HG03066 (cell line): ENCODE results near the gene KMT2B.

Experiments used
- ATAC-seq: cut with Tn5 transposase; IDR thresholded peaks from one replicate; pipeline ENCODE4 v1.9.1; 2021; ENCODE audit warnings: low read depth; ENCODE audit not compliant: unreplicated experiment

The KMT2B gene

GRCh38 chr19:35775298-35776101 is 57.7 kb downstream of the KMT2B start, which contains the start of gene ARHGAP33:
Gene ARHGAP33 (plus strand): TSS chr19:35775564. CDS start chr19:35775659, 95 bp downstream.
- peak; percentile 95 for ATAC-seq

DNA sequence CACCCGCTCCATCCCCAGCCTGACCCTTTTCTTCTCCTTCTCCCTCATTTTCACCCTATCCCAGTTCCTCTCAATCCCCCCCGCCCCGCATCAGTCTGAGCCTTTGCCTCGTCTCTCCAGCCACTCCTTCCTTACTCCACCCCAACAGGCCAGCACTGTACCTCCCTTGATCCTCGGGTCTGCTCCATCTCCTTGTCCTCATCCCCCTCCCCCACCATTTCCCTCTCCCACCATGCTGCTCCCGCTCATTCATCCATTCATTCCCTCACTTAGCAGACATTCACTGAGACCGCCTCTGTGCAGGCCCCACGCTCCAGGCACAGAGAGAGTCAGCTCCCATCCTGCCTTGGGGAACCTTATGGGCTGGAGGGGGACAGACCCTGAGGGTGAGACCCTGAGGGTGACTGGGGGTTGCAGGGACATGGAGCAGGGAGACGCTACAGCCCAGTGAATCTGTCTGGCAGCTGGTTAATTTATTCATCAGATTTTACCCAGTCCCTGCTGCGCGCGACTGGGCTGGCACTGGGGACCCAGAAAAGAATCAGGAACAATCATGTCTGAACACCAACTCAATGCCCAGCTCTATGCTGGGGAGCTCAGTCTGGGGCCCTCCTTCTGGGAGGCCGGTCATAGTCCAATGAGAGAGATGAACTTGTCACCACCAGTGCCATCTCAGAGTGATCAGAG is 58.4 kb downstream of the KMT2B start:
- ATAC-seq = no peak

DNA sequence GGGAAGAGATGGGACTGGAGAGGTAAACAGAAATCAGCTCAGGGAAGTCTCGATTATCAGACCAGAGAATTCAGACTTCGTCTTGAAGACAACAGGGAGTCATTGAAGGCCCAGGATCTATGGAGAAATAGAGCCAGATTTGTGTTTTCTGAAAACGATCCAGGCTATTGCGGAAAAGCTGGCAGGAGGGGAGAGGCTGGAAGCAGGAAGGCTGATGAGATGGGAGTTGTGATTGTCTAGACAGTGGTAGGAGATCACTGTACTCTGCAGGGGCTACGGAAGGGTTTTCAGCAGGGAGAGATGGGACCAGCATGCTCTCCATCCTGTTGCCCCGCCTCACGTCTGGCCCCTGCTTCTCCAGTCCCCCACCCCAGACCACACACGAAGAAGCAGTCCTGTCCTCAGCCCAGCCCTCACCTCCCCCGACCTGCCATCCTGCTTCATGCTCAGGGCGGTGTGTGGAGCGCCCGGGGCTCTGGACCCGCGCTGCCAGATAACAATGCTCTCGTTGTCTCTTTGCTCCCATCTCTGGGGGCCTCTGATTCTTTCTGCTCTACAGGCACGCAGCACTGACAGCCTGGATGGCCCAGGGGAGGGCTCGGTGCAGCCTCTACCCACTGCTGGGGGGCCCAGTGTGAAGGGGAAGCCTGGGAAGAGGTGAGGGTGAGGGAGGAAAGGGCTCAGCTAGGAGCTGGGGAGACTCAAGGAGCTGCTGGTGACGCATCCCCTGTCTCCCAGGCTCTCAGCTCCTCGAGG is 59.5 kb downstream of the KMT2B start:
- no peak for ATAC-seq

GRCh38 chr19:35777961-35778360 is 60.2 kb downstream of the KMT2B start:
- no peak for ATAC-seq

GRCh38 chr19:35779033-35779432 is 61.2 kb downstream of the KMT2B start:
- no peak for ATAC-seq

DNA sequence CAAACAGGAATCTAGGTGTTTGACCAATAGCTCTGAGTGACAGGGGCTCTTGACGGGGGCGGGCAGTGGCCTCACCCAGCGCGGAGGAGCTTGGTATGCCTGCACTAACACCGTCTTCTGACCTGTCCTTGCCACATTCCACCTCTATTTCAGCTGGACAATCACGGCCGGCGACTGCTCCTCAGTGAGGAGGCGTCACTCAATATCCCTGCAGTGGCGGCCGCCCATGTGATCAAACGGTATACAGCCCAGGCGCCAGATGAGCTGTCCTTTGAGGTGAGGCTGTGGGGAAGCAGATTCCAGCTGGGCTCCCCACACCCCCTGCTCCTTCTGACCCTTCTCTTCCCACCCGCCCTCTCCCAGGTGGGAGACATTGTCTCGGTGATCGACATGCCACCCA is 62.3 kb downstream of the KMT2B start:
- no peak for ATAC-seq

- ATAC-seq = no peak
Observed at GRCh38 chr19:35780717-35781116, 62.9 kb downstream of the KMT2B start.

DNA sequence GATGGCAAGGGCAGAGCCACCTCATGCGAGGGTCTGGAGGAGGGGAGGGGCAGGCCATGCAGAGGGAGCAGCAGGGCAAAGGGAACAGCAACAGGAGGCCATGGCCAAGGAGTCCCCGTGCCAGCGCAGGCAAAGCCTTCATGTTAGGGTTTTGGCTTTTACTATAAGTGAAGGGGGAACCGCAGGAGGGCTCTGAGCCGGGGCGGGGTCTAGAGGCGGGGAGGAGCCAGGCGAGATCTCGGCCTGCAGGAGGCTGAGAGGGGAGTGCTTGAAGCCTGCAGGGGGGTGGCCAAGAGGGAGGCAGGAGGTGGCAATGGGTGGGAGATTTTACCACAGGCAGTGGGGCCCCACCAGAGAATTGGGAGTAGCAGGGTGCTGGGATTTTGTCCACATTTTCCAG is 63.8 kb downstream of the KMT2B start:
- ATAC-seq = no peak

DNA sequence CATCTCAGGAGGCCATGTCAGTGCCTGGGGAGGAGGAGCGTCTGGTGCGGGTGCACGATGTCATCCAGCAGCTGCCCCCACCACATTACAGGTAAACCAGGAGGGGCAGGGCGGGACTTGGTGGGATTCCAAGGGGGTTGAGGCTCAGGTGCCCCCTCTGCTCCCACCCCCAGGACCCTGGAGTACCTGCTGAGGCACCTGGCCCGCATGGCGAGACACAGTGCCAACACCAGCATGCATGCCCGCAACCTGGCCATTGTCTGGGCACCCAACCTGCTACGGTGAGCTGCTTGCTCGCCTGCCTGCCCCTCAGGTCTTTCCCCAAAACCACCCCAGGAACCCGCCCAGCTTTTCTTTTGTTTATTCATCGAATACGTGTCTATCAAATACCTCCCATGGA is 64.8 kb downstream of the KMT2B start:
- ATAC-seq = no peak

GRCh38 chr19:35783469-35784434 is 65.9 kb downstream of the KMT2B start:
- no peak for ATAC-seq

- no peak for ATAC-seq
Observed at GRCh38 chr19:35784503-35785338, 66.9 kb downstream of the KMT2B start.

DNA sequence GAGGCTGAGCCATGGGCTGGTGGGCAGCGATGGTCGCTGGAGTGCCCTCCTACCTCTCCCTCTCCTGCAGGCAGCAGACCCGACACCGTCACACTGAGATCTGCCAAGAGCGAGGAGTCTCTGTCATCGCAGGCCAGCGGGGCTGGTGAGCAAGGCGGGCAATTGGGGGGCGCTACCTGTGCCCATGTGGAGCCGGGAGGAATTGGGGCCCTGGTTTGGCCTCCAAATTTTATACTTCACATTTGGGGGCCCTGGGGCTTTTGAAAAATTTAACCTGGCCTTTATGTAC is 67.5 kb downstream of the KMT2B start:
- ATAC-seq = no peak

GRCh38 chr19:35786299-35787160 is 68.7 kb downstream of the KMT2B start:
- ATAC-seq = no peak

DNA sequence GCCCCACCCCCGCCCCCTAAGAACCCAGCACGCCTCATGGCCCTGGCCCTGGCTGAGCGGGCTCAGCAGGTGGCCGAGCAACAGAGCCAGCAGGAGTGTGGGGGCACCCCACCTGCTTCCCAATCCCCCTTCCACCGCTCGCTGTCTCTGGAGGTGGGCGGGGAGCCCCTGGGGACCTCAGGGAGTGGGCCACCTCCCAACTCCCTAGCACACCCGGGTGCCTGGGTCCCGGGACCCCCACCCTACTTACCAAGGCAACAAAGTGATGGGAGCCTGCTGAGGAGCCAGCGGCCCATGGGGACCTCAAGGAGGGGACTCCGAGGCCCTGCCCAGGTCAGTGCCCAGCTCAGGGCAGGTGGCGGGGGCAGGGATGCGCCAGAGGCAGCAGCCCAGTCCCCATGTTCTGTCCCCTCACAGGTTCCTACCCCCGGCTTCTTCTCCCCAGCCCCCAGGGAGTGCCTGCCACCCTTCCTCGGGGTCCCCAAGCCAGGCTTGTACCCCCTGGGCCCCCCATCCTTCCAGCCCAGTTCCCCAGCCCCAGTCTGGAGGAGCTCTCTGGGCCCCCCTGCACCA is 69.5 kb downstream of the KMT2B start:
- ATAC-seq = no peak
